ENCODE measurements around the gene ITM2C. TPM values are rescaled to one million over a fixed set of nuclear protein-coding genes. Genes with fewer than 3 reads are reported as not detected.

ITM2C gene
- total and polyA plus RNA-seq, 2 of the 8 experiments (the other 6 are each of a cell fraction or from before 2014, with no cell fraction given) = 362 to 742 TPM

DNA sequence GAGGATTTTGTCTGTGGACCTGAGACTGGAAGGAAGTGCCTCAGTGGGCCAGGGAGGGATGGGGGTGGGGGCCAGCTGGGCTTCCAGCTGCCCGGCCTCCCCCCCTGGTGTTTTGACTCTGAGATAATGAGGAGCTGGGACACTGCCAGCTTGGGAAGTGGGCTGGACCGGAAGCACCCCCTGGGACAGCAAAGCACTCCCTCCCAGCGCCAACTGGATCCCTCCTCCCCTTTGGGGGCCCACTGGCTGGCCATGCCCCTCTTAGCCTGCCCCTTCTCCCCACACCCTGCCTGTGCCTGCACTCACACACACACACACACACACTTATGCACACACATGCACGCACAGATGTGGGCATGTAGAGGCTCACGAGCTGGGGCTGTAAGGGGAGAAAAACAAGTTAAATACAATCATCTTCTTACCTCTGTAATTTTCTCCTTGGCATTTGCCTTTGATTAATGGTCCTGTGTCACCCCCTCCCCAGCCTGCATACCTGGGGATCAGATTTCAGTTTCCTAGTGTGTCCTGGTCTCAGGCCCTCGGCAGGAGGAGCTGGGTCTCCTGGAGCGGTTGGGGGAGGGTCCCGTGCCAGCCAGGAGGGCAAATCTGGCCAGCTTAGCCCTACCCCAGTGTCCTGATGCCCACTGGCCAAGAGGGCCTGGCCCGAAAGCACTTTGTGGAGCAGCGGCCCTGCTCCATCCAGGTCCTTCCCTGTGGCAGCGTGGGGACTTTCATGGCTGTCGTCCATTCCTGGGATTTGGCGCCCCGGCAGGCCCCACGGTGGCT is 3.6 kb downstream of the ITM2C start:
- peak overlapping the region; percentile 71 to 94 for H3K4me2 ChIP-seq (ENCODE audit: insufficient read depth in 1 of 2, low read depth in 2 of 2, low read length in 2 of 2)
- peak overlapping the region; percentile 100 for H2BK5ac ChIP-seq (ENCODE audit: low read depth, low read length)
- H3K9ac ChIP-seq (replicated peaks in 1 of 4; ENCODE audit: extremely low read depth in 1 of 4, low read depth in 3 of 4, low read length in 3 of 4) = peak overlapping the region in 3 of 4 experiments; percentile 43 to 53 (median 51); a peak in 5 of 7 replicates
- H3K4me3 ChIP-seq (ENCODE audit: extremely low read depth in 1 of 4, insufficient read depth in 2 of 4, low read depth in 3 of 4, low read length in 4 of 4) = peak overlapping the region; percentile 21 to 53 (median 32); a peak in 6 of 8 replicates
- ChIA-PET CTCF (ENCODE audit: partially characterized antibody) (interaction anchor here (1.0 to 10.1 kb wide), 6 partner anchors 10 to 56 kb away, joined by 3 to 86 read pairs (median 8); no protein-coding TSS in a partner anchor), POLR2A (ENCODE audit: partially characterized antibody) (interaction anchor here (0.6 to 6.6 kb wide), 14 partner anchors 9 to 760 kb away, joined by 3 to 50 read pairs (median 6); no protein-coding TSS in a partner anchor)
- no peak overlapping the region for H2AFZ ChIP-seq (ENCODE audit: low read length)
- H3K27me3 ChIP-seq (replicated peaks in 1 of 4; ENCODE audit: control insufficient read depth in 3 of 4, extremely low read depth in 1 of 4, insufficient read depth in 3 of 4, low read length in 3 of 4) = no peaks in the 10 kb centered on the region; a peak in 1 of 7 replicates
- peak overlapping the region; percentile 88 for H2BK120ac ChIP-seq (replicated peaks; ENCODE audit: low read depth, low read length)
- H3K79me2 ChIP-seq (ENCODE audit: control insufficient read depth in 1 of 2, insufficient read depth in 2 of 2, low read length in 2 of 2) = peaks cover 16 to 86% of the 10 kb centered on the region in 2 experiments
- H3K4ac ChIP-seq (replicated peaks; ENCODE audit: insufficient read length, low read depth, low read length) = peak overlapping the region; percentile 99
- peaks cover 29% of the 10 kb centered on the region for H3K79me1 ChIP-seq (ENCODE audit: low read depth, low read length)
- H2BK15ac ChIP-seq (ENCODE audit: low read length) = no peak overlapping the region
- peak overlapping the region; percentile 99 for H2AK5ac ChIP-seq (ENCODE audit: low read depth, low read length)
- peaks cover 2 to 18% of the 10 kb centered on the region in 2 experiments for H4K20me1 ChIP-seq (replicated peaks in 1 of 2; ENCODE audit: control insufficient read depth in 1 of 2, insufficient read depth in 2 of 2, low read length in 2 of 2)
- H3K4me1 ChIP-seq (replicated peaks in 1 of 4; ENCODE audit: control insufficient read depth in 3 of 4, insufficient read depth in 4 of 4, low read length in 3 of 4) = peaks cover 17 to 68% (median 56%) of the 10 kb centered on the region in 4 experiments
- peak overlapping the region; percentile 88 for H3K56ac ChIP-seq (replicated peaks; ENCODE audit: insufficient read length, low read depth, low read length)
- H2BK20ac ChIP-seq (ENCODE audit: low read length) = peak overlapping the region; percentile 94; the same call in 1 of the 2 replicates
- H4K5ac ChIP-seq (ENCODE audit: insufficient read length, low read depth, low read length) = peak overlapping the region; percentile 98
- H3K14ac ChIP-seq (ENCODE audit: insufficient read length) = peak overlapping the region; percentile 52
- no peaks in the 10 kb centered on the region for H3K9me3 ChIP-seq (ENCODE audit: insufficient read depth in 2 of 2, low read depth in 1 of 2, low read length in 1 of 2)
- WGBS, 2 experiments (ENCODE audit: extremely low coverage in 1 of 2, insufficient coverage in 1 of 2, insufficient read length in 1 of 2, insufficient replicate concordance in 2 of 2, low coverage in 1 of 2, low lambda C conversion rate in 2 of 2, missing lambda C conversion rate in 1 of 2) = 14% methylated on average over 13 of the region's 15 CpGs; no CpG with 5 or more reads in 1 of the 2 experiments
- H4K8ac ChIP-seq (ENCODE audit: extremely low read depth, insufficient read depth, low read length) = peak overlapping the region; percentile 81
- DNase-seq (ENCODE audit: low read depth in 1 of 2, low spot score in 2 of 2) (peak in 1 of 2 experiments; percentile 72), FAIRE-seq (no peak)
- H3K36me3 ChIP-seq (ENCODE audit: control insufficient read depth in 2 of 4, insufficient read depth in 4 of 4, low read length in 3 of 4) = peaks cover 0 to 6% (median under 1%) of the 10 kb centered on the region in 4 experiments; a peak in 2 of 8 replicates
- H3K23me2 ChIP-seq (ENCODE audit: low read depth, low read length) = peaks cover 20% of the 10 kb centered on the region
- peak overlapping the region; percentile 99 for H2BK12ac ChIP-seq (ENCODE audit: low read depth, low read length)
- no peak overlapping the region for H3K23ac ChIP-seq (ENCODE audit: insufficient read length)
- H4K91ac ChIP-seq (replicated peaks; ENCODE audit: insufficient read length, low read length) = peak overlapping the region; percentile 99
- H3K27ac ChIP-seq (ENCODE audit: low read depth, low read length) = peak overlapping the region; percentile 75
- peak overlapping the region; percentile 97 for H3K18ac ChIP-seq (ENCODE audit: extremely low read depth, low read length)
- TF ChIP-seq RXRA (IDR thresholded peaks at IDR 0.05; ENCODE audit: insufficient read depth, low read depth, low read length) (0 out of 2 replicates have a peak, but pooled peaks have one; percentile 38), ASH2L (IDR thresholded peaks at IDR 0.05; ENCODE audit: low read length) (peak; percentile 63), RBBP5 (IDR thresholded peaks at IDR 0.05; ENCODE audit: borderline replicate concordance, low read depth, low read length) (peak; percentile 76), RNF2 (IDR thresholded peaks at IDR 0.05; ENCODE audit: borderline replicate concordance, low read depth, low read length, missing control alignments, poor library complexity, severe bottlenecking) (no peak), CTCF (IDR thresholded peaks at IDR 0.05; ENCODE audit: control extremely low read depth in 1 of 3, insufficient read depth in 1 of 3, low read depth in 1 of 3, low read length in 3 of 3) (no peak), MAX (IDR thresholded peaks at IDR 0.05) (no peak), EGR1 (IDR thresholded peaks at IDR 0.05; ENCODE audit: borderline replicate concordance, low read depth, low read length) (peak; percentile 38; the same call in 1 of the 2 replicates)
